Fibroblast of villous mesenchyme (primary cell): ENCODE results near the gene MCF2L. TPM values are rescaled to one million over a fixed set of nuclear protein-coding genes. Genes with fewer than 3 reads are reported as not detected.
"Not testable (repeated sequence)": the region's sequence is repeated elsewhere in the genome, so short reads cannot be mapped to it uniquely, and the experiment has no call there.

Experiments used
- DNase-seq: peaks from one replicate; pipeline ENCODE4 v3.0.0-alpha.2; 2010; ENCODE audit warnings: low read depth
- H3K4me3 ChIP-seq: 2 replicates; pipeline ENCODE4 v1.5.1; 2011; ENCODE audit warnings: low read depth, mild to moderate bottlenecking, low read length
- total RNA-seq: library from RNA; depleted of rRNA; stranded (reverse); fragments of >200 nt; gene quantifications from 2 replicates; pipeline ENCODE4 v1.2.3, GENCODE V29; 2012
- TF ChIP-seq, protein P1 (sequence below): IDR thresholded peaks from 2 replicates; pipeline ENCODE4 v1.5.1; 2012; ENCODE audit warnings: low read depth, mild to moderate bottlenecking, low read length; ENCODE audit not compliant: insufficient read depth

MCF2L gene
- total RNA-seq, 1 donor, result under 0.01 TPM

- TF ChIP-seq, protein P1, sequence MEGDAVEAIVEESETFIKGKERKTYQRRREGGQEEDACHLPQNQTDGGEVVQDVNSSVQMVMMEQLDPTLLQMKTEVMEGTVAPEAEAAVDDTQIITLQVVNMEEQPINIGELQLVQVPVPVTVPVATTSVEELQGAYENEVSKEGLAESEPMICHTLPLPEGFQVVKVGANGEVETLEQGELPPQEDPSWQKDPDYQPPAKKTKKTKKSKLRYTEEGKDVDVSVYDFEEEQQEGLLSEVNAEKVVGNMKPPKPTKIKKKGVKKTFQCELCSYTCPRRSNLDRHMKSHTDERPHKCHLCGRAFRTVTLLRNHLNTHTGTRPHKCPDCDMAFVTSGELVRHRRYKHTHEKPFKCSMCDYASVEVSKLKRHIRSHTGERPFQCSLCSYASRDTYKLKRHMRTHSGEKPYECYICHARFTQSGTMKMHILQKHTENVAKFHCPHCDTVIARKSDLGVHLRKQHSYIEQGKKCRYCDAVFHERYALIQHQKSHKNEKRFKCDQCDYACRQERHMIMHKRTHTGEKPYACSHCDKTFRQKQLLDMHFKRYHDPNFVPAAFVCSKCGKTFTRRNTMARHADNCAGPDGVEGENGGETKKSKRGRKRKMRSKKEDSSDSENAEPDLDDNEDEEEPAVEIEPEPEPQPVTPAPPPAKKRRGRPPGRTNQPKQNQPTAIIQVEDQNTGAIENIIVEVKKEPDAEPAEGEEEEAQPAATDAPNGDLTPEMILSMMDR, result no peak
- H3K4me3 ChIP-seq, result no peak overlapping the region
- no peak for DNase-seq
Observed at GRCh38 chr13:112933649-112934048, 35.4 kb upstream of the MCF2L start.

GRCh38 chr13:112934078-112934477 lies 34.9 kb upstream of the MCF2L start:
- TF ChIP-seq, protein P1, result no peak
- no peak overlapping the region for H3K4me3 ChIP-seq
- DNase-seq, result no peak

DNA sequence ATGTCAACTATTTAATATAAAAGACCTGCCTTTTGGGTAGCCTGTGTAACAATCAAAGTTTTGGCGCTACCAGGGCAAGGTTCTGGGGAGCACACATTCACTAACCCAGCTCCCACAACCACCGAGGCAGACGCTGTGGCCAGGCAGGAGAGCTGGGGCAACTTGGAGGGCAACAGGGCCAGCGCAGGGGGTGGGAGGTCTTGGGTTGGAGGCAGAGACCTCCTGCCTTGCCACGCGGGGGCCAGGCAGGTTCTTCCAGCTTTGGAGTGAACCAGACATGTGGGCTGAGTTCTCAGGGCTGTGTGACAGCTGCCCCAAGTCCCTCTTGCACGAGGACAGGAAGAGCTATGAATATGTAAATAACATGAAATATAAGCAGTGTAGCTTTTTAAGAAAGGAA lies 30.3 kb upstream of the MCF2L start:
- TF ChIP-seq, protein P1, result no peak
- DNase-seq, result no peak
- no peak overlapping the region for H3K4me3 ChIP-seq

GRCh38 chr13:112940236-112940635 lies 28.8 kb upstream of the MCF2L start:
- TF ChIP-seq, protein P1, result no peak
- H3K4me3 ChIP-seq, result no peak overlapping the region
- no peak for DNase-seq

DNA sequence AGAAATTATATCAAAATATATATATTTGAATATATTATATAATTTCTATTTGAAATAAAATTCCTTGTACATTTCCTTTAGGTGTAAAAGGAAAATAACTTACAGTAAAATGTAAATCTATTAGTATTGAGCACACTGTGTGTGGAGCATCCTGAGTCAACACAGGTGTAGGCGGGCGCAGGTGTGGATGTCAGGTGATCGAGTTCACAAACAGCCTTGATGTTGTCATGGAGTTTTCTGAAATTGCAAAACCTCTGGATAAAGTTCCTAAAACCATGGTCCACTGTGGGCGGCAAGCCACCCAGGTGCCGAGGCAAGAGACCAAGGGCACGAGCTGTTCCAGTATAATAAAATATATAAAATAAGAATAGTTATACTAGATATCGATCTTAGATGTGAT lies 27.7 kb upstream of the MCF2L start:
- TF ChIP-seq, protein P1, result no peak
- no peak overlapping the region for H3K4me3 ChIP-seq
- DNase-seq, result no peak

GRCh38 chr13:112941765-112942164 lies 27.2 kb upstream of the MCF2L start:
- H3K4me3 ChIP-seq, DNase-seq: not testable (repeated sequence)

GRCh38 chr13:112942689-112943308 lies 26.2 kb upstream of the MCF2L start:
- TF ChIP-seq, protein P1, result peak; percentile 100
- peak overlapping the region; percentile 59 for H3K4me3 ChIP-seq
- DNase-seq, result peak; percentile 91
